Activated CD4-positive, CD25-positive, alpha-beta regulatory T cell treated with anti-CD3 and anti-CD28 coated beads, Interleukin-2, amount 50 U/mL, for 16 hours (primary cell): ENCODE data around the gene DCLK1.

Source experiments
- DNase-seq: peaks from one replicate; pipeline ENCODE4 v3.0.0-alpha.2; 2020; ENCODE audit warnings: low read depth, low spot score

Gene DCLK1

DNA sequence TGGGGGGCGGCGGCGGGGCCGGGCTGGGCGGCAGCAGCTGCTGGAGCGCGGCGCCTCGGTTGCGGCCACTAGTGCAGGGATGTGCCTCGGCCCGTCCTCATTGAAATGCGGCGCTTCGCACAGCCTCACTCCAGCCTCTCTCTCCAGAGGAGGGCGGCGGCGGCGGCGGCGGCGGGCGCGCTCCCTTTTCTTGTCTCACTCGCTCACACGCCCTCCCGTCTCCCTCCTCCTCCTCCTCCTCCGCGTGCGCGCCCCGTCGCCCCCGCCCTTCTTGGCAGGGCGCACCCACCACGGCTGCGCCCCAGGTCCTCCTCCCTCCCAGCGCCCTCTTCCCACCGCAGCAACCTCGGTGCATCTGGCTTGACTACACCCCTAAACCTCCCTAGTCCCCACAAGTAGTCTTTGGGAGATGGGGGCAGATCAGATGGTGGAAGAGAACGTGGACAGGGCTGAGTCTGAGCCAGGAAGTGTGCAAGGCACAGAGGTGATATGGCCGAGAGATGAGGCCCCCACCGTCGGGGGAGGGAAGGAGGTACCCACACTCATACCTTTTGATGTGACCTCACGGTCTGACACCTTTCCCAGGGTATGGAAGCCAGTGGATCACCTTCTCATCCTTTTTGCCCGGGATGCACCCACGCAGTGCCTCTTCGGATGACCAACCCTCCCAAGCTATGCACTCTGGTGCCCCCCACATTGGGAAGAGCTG, at the start of gene DCLK1:
DCLK1 (minus strand) TSS at position 161 of the 709 bp plus-strand sequence.
- DNase-seq: no peak

DNA sequence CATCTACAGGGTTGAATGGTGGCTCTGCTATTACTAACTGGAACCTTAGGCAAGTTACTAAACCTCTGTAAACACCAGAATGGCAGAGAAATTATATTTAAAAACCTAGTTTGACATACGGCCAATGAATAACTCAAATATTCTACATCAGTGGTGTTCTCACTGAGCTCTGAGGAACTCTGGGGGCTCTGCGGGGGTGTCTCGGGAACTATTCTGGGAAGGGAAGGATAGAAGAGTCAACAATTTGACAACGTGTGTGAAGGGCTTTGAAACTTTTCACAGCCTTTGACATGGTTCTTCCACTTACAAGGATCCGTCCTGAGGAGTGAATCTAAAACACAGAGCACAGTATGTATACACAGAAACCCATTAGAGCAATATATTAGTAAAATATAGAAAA, 44.4 kb upstream of the DCLK1 start:
- no peak for DNase-seq

DNA sequence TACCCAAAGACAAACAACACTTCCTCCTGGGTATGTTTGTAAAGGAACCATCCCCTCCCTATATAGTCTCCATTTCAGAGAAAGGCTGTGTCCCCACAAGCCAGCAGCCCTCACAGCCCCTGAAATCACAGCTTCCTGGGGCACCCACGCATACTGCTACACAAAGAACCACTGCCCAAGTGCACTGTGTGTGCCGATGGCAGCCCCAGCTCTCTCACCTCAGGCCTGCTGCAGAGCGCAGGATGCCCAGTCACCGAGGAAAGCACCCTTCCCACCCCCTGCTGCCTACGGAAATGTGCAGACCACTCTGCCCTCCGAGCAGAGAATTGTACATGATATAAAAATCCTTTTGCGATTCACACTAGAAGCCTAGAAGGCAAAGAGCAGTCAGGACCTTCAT, 43.7 kb upstream of the DCLK1 start:
- no peak for DNase-seq

DNA sequence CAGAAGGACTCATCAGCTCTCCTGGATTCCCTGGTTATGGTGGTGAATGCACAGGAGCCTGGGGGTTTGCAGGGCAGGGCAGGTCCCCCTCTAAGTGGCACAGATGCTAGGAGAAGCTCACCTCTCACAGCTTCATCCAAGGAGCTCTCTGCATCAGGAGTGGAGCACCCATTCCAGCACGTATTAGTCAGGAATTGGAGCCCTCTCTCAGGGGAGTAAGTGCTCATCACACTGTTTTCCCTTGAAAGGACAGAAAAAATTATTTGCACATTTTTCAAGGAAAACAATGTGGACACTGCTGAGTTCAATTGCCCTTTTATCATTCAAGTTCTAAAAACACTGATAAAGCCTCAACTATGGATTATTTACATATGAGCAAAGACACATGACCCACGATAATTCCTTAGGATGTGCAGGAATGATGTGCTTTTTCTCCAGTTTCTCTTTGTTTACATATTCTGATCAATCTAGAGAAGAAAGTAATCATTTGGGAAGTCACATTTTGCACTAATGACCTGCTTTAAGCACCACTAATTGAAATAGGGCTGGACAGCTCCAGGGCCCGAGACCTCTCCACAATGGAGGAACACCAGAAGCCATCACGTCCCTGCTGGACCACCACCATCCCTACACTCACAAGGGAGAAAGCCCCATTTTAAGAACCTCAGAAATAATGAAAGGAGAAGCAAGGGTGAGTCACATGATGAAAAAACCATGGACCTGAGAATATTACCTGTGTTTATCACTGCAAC, 42.6 kb upstream of the DCLK1 start:
- DNase-seq: no peak

DNA sequence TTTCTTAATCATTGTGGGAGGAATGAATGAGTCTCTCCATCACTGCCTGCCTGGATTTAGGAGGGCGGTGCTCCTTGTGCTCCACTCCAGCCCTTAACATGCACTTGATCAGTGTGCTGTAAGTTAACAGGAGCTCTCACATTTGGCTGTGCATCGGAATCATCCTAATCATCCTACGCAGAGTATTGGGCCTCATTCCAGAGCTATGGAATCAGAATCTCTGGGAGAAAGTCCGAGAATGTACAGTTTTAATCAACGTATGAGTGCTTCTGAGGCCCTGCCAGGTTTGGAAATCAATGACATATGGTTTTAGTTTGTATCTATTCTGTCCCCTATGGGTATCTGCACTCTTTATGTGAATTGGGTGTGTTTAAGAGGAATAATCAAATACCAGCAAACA, 34.9 kb upstream of the DCLK1 start:
- DNase-seq: no peak

DNA sequence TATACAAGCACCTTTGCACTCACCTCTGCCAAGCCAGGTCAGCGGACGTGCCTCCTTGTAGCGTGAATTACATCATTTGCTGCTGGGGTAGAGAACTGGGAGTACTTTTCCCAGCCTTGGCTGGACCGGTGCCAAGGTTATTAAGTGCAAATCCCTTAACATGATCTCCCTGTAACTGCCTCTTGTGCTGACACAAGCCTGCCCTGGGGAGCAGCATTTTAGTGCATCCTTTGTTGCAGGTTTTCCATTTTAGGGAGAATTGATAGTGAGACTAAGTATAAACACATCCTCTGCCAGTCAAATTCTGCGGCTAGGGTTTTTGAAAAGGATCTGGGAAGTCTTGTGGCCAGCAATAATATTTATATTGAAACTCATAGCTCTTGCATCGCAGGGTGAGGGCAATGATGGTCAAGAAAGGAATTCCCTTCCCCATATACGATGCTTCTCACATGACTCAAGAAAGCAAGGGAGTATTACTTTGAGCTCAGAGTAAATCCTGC, 32.7 kb upstream of the DCLK1 start:
- no peak for DNase-seq

DNA sequence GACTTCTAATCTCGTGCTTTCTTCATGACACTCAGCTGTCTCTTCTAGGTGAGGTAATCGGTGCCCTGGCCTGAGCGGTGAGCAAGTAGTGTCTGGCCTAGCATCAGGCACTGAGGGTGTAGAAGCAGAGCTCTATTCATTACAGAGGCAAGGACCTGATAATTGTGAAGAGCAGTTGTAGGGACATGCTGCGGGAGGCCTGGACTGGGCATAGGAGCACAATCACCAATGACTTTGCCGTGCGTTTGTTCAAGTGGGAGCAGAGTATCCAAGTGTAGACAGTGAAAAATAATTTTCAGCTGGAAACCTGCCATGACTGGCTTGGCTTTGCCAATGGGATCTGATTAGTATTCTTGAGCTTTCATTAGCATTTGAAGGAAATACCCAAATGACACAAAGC, 32.1 kb upstream of the DCLK1 start:
- no peak for DNase-seq

DNA sequence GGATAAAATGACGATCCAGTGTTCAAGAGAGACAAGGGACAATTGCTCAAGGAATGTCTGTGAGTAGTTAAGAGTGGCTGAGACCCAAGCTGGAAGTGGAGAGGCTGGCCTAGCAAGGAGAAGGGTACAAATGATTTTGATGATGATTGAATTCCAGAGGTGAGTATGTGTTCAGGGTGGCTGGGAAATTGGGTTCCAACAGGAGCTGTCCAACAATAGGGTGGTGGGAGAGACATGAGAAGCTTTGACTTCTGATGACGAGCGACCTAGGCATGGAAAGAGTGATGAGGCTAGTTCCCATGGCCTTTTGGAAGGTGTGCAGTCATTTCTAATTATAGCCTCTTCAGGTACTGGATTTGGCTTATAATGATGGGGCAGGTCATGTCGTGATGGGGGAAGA, 29.1 kb upstream of the DCLK1 start:
- DNase-seq: no peak

DNA sequence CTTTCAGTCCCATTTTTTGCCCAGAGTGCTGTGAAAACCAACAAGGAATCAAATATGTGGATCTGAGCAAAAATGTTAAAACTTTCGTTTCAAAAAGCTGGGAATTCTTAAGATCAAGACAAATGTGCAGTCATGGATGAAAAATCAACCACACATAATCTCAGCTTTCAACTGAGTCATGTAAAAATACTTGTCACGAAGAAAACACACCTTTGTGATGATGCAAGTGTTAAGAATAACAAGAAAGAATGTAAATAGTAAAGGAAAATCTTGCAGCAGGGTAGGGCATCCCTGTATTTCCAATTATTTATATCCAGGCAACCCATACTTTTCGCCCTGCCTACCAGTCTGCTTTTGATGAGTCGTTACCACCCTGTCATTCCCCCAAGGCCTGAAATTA, 27.4 kb upstream of the DCLK1 start:
- no peak for DNase-seq

DNA sequence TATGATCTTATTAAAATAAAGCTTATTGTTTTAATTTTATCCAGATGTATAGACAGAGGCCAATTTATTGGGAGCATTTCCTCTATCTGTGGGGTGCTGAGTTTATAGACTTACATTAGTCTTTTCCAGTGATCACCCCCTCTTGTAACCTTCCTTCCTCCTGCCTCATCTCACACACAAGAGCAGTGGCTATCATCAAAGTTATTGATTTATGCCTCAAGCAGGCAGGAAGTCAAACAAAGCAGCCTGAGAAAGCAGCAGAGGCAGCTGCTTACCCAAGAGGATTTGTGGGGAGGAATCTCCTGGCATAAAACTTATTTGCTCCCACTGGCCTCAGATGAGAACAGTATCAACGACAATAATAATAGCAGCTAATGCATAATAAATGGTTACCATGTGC, 26.3 kb upstream of the DCLK1 start:
- DNase-seq: no peak

DNA sequence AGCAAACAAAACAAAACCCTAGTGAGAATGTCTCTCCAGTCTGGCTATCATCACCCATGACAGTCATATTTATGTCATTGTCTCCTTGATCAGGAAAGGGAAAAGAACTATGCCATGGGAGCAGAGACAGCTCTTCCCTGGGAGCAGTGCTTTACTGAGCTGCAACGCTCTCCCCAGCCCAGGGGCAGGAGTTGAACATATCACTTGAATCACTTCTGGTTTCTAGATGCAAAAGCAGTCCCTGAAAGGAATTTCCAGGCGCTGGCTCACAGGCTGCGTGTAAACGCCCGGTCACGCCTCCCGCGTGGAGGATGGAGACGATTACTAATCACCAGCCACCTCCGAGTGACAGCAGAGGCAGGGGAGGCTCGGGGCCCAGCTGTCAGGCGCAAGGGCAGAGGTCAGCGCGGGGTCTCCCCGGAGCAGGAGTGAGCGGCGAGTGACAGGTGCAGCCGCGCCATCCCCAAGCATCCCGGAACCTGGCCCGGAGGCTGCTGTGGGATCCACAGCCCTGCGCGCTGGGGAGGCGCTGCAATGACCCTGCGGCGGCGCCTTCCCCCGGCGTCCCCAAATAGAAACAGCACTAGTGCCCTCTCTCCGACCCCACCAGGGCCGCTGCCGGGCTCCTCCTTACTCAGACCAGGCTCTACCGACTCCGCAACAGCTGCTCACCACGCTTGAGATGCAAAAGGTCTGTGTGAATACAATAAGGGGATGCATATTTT, 23.5 kb upstream of the DCLK1 start:
- DNase-seq: no peak

DNA sequence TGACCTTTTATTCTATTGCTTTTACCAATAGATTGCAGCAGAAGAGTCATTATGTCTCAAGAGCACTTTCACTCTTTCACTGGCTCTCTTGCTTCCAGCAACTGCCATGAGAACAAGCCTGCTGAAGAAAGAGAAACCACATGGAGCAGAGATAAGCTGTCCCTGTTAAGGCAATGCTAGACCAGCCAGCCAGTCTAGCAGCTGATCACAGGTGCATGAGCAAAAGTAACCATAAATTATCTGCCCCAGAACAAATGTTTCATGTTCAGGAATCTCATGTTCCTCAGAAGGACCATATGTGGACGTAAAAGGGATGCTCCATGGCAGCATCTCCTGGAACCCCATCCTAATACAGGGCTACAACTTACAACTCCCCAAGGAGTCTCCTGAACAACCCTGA, 20.4 kb upstream of the DCLK1 start:
- no peak for DNase-seq

DNA sequence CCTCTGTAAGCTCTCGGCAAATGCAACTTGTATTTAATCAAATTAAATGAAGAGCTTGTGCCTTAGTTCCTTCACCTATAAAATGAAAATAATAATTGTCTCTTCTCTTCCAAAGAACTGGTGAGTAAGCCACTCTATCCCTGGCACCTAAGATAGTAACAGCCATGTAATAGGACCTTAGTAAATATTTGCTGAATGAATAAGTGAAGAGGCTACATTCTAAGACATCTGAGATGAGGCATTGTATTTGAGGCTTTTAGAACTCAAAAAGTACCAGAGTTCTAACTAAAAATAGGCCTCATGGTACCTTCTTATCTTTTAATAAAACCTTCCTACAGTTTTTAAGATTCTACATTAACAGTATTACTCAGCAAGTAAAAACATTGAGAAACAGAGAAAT, 17.3 kb upstream of the DCLK1 start:
- DNase-seq: no peak

DNA sequence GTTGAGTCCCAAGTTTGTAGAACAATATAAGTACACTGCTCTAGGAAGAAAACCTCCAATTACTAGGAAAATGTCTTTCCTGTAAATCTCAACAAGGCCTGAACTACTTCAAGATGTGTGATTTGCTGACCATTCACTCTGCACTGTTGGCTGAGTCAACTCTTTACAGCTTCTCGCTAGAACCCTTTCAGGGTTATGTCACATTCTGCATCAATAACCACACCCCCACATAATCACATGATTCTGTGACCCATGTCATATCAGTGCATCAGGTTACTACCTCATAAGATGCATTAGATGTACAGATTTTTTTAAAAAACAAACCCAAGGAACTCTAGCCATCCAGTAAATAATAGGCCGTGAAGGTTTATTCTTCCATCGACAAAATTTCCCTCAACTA, 16.1 kb upstream of the DCLK1 start:
- DNase-seq: no peak

DNA sequence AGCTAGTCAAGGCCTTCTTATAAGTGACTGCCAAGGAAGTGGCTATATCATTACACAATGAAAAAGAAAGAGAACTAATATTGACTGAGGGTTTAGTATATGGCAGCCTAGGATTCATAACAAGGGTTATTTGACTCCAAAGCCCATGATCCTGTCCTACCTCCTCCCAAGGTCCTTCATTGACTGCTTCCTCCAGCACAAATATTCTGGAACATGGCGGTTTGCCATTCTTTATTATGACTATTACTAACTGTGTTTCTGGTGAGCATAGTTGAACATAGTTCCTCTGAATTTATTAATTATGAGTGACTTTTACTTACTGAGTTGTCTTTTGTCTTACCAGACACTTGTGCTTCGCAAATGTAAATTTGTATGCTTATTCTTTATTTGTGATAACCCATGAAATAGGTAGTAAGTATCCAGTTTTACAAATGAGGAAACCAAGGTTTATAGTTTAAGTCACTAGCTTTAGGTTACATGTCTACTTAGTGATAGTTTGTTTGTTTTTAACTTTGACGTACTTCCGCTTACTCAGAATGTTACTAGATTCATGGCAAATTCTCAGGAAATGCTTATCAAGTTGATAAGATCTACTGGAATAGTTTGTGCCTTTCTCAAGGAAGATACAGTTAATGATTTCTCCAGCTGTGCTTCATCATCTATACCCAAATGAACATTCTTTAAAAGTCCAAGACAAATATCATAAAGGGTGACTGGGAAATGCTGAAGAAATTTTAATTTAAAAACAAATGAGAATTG, 15.5 kb upstream of the DCLK1 start:
- DNase-seq: no peak

DNA sequence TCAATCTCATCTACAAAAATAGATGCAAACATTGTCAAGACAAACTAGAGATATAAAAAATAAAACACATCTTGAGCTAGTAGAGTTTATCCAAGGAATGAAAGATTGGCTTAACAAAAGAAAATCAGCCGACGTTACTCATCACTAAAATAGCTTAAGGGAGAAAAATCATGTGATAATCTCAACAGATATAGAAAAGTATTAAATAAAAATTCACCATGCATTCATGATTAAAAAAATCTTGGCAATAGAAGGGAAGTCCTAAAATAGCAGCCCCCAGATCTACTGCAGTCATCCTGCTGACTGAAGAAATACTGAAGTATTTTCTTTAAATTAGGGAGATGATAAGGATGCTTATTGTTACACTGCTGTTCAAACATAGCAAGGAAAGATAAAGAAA, 12.6 kb upstream of the DCLK1 start:
- no peak for DNase-seq

DNA sequence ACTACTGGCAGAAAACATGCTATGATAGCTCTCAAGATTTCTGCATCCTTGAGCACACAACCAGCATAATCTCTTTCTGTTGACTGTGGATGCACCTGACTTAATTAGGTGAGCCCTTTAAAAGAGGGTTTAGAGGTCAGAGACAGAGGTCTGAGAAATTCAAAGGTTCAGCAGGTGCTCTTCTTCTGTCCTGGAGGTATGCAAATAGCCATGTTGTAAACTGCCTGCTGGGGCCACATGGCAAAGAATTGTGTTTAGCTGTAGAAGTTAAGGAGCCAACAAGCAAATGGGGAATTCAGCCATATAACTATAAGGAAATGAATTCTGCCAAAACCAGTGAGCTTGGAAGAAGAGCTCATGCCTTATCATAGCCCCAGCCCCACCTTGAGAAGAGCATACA, 11.6 kb upstream of the DCLK1 start:
- no peak for DNase-seq

DNA sequence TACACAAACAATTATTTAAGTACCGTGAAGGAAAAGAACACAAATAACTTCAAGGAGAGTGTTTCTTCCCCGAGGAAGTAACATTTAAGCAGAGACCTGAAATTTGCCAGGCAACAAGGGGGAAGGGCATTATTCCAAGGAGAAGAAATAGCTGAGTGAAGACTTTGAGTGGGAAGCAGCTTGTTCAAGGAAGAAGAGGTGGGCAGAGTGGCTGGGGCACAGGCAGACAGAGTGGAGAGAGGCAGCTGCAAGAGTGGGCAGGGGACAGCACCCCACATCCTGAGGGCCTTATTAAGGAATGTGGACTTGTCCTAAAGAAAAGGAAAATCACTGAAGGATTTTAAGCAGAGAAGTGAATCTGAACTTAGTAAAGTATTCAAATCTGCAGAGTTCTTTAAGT, 4.7 kb upstream of the DCLK1 start:
- no peak for DNase-seq

DNA sequence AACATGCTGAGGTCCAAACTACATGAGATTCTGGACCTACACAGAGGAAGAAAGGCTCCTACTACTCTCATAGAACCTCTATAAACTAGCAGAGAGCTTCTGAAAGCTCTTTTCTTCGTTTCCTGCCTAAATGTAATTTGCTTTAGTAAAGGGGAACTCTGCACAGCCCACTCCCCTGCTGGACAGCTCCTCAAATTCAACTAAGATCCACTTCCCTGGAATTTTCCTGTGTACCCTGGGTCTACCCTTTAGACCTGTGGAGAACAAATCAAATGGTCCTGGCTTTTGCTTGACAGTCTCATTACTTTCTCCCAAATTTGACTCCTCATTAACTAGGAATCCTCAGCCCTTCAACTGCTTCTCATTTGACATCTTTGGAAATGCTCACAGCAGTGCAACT, 3.5 kb upstream of the DCLK1 start:
- DNase-seq: no peak

DNA sequence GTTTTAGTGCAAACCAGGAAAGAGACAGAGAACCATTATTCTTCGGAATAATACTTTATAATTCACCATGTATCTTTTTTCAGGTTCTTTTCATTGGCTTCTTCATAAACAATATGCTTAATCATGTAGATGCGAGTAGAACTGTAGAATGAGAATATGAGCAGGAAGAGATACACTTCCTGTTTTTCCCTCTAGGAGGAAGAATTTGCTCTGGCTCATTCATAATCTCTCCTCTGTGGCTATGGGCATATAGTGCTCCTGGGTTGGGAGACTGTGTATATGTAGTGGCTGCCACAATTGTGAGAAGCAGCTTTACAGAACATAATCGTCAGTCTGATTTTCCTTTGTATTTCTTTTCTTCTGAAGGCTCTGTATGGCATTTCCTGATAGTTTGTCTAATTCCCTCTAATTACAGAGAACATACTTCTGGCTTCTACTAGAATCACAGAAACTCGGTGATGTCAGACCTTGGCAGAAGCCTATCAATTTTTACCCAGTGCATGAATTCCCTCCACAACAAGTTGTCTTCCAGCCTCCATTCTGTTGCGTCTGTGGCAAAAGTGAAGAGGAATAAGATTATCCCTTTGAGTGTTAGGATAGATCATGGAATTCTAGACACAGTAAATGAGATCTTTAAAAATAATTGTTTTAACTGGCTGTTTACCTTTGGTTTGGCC, 2.9 kb upstream of the DCLK1 start:
- DNase-seq: no peak

DNA sequence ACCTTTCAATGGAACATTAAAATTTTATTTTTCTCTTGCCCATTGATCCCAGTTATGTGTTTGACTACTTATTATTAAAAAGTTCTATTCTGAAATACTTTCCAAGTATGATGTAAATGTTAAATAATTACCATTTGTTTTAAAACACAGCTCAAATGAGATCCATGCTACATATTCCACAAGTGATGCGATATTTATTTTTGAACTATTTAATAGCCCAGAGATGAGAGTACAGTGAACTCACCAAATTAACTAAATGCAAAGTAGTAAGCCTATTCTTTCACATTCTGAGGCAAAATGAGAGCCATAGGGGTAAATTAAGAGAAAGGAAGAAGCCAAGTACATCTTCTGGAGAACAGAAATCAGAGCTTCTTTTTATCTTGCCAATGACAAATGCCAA, 1.2 kb upstream of the DCLK1 start:
- DNase-seq: no peak
